ENCODE data around the gene TMEM59L.

Gene TMEM59L

DNA sequence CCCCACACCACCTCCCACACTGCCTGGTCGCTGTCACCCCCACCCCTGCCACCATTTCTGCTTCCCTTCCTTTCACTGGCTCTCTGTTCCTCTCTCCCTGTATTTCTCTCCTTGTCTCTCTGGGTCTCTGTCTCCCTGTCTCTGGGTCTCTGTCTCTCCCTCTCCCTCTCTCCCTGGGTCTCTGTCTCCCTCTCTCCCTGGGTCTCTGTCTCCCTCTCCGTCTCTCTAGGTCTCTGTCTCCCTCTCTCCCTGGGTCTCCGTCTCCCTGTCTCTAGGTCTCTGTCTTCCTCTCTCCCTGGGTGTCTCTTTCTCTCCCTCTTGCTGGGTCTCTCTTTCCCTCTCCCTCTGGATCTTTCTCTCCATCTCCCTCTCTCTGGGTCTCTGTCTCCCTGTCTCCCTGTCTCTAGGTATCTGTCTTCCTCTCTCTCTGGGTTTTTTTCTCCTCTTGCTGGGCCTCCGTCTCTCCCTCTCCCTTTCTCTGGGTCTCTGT, 45.7 kb downstream of the TMEM59L start:
- DNase-seq (ENCODE audit: low spot score) = no peak

DNA sequence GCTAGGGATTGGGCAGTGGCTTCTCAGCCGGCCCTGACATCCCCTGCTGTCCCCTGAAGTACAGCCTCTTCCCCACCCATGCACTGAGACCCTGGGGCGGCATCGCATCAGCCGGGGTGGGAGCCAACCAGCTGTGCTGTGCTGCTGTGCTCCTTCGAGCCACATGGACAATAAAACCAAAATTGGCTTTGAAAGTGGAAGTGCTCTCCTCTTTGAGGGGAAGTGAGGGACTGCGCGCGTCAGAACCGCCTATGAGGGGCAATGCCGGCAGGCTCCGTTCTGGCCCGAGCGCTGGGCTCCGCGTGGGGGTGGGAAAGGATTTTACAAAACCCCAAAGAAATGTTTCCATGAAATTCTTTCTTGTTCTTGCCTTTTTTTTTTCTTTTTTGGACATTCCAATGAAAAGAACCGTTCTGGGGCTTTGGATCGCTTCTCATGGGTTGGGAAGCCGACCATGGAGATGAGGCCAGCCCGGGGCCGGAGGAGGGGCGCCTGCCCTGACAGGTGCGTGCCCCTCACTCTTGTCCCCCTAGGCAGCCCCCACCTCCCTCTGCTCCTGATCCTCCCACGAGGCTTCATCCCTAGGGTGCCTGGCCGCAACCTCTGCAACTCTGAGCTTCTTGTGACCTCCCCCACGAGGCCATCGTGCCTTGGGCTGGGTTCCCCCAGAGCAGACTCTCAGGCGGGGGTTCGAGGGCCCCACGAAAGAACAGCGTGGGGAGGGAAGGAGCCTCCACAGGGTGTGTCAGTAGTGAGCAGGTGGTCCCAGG, 46.8 kb downstream of the TMEM59L start:
- DNase-seq (ENCODE audit: low spot score) = no peak

DNA sequence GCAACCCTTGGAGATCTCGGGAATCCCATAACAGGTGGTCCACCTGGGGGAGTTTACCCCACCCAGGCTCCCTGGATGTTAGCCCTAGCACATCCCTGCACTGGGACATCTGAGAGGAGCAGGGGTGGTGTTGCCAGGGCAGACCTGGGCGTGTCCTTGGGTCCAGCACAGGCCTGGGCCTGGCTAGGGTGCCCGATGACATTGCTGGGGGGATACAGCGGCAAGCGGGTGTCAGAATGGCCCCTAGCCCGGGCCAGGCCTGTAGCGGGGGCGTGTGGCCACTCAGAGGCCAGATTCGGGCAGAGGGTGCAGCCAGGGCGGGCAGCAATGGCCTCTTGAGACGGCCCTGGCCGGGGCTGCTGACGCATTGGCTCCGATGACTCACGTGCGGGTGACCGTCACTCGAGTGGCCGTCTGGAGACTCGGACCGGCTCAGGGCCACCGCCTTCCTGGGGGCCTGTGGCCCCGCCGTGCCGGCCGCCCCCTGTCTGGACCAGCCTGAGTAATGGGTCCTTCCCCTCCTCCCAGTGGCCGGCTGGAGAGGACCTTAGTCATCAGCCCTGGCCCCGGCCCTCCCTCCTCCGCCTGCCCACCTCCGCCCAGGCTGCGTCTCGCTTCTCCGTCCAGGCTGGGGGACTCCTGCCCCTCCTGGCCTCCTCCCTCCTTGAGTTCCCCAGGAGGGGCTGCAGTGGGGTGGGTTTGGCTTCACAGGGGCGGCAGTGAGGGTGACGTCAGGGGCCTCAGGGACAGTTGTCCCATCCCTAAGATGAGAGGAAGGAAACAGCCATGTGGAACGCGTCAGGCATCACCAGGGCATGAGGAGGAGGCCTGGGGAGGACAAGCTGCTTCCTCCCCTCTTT, 47.6 kb downstream of the TMEM59L start:
- no peak for DNase-seq (ENCODE audit: low spot score)

DNA sequence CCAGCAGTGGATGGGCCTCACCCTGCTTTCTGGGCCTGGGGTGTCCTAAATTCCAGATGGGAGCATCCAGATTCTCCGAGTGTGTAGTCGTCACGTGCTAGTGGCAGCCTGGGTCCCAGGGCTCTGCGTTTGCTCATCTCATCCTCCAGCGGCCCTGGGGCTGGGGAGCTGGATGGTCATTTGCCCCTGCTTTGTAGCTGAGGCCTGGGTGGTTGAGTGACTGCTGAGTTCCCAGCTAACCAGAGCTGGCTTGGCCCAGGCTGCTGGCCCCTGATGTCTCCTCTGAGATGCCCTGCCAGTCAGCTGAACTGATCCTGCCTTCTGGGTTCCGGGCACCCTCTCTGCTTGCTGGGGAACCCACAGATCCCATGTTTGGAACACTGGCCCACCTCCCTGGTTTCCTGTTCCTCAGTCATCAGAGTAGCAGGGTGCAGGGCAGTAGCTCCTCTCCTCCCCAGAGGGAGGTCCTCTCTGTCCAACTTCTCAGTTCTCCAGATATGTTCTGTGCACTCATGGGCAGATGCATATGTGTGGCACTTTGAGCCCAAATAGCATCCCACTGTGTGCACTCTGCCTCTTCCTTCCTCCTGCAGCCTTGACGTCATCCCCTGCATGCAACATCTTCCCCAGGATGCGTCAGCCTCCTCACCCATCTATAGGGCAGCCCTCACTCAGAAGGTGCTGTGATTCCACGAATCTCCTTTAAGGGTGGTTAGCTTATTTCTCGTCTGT, 48.4 kb downstream of the TMEM59L start:
- DNase-seq (ENCODE audit: low spot score) = no peak

DNA sequence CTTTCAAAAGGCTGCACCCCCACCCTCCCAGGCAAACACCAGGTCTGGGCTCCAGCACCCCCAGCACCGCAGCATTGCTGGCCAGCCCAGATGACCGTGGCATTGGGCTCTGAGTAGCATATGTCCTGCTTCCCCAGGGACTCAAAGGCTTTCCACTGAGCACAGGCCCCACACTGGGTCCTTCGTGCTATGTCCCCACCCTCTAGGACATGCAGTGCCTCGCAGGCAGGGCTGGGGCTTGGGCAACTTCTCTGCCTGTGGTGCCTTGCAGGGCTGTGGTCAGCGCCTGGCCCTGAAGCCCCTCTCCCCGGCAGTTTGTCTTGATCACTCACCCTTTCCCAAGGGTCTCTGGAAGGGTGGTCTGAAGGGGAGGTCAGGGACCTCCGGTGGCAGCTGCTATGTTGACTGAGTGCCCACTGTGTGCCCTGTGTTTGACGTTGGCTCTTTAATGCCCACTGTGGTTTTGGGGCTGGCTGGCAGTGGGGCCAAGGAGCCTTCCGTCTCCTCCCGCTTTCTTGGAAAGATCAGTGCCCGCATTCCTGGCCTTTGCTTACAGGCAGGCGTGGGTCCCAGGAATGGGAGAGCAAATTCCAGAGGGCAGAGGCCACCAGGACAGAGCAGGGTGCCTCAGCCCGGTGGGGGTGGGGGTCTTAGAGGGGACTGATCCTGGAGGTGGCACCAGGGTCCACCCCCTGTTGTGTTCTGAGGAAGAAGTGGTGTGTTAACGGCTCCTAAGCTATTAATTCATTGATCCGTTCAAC, 50.5 kb downstream of the TMEM59L start:
- DNase-seq (ENCODE audit: low spot score) = no peak

DNA sequence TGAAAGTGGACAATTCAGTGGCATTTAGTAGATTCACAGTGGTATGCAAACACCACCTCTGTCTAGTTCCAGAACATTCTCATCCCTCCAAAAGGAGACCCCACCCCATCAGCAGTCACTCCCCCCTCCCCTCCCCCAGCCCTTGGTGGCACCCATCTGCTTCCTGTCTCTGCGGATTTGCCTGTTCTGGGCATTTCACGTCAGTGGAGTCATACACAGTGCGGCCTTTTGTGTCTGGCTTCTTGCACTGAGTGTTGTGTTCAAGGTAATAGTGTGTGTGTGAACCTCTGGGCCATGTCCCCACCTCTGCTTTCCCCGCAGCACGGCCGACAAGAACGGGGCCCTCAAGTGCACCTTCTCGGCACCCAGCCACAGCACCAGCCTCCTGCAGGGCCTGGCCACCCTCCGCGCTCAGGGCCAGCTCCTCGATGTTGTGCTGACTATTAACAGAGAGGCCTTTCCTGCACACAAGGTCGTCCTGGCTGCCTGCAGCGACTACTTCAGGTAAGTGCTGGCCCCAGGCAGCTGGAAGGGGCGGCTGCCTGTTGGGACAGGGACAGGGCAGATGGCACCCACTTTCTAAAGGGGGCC, 51.4 kb downstream of the TMEM59L start:
- DNase-seq (ENCODE audit: low spot score) = no peak

DNA sequence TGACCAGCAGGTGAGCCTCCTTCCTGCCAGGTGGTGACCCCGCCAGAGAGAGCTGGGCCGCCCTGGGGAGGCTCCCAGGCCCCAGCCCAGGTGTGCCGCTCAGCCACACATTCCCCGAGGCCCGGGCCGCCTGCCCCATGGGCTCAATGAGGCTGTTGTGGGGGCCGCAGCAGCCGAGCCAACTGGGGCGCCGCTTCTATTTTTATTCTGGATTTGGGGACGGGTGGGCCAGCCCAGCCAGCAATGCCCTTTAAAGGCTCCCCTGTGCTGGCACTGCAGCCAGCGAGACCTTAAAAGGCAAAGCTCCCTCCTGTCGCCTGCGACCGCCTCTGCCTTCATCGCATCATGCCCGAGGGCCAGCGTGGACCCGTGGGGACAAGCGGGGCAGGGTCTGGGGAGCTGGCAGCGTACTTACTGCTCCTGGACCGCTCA, 53.1 kb downstream of the TMEM59L start:
- no peak for DNase-seq (ENCODE audit: low spot score)

DNA sequence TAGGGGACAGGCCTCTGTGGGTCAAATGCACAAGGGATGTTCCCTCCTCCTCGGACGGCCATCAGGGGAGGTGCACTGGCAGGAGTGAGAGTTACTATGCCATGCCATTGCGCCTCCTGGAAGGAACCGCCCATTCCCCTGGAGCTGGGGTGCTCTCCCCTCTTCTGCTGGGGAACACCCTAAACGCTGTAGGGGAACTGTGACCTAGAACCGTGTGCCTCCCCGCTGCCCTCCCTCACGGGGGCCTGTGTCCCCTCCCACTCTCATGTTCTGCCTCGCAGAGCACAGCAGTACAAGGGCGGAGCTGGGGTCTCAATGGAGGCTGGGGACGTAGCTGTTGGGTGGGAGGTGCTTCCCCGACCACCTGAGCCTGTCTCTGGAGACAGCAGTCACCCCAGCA, 53.6 kb downstream of the TMEM59L start:
- DNase-seq (ENCODE audit: low spot score) = no peak

DNA sequence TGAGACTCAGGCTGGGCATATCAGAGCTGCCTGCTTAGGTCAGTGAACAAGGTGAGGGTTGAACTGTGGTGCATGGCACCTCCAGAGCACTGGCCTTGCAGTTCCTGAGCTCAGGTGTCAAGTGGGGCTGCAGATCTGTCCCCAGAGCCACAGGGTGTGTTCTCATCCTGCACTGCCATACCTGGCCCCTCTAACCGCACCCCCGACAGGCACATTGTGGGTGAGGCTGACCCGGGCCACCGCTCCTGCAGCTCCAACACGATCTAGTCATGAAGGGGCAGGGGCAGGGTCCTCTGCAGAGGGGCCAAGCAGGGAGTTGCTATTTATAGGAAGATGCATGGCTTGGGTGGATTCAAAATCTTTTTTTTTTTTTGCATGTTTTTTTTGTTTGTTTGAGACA, 54.1 kb downstream of the TMEM59L start:
- no peak for DNase-seq (ENCODE audit: low spot score)

DNA sequence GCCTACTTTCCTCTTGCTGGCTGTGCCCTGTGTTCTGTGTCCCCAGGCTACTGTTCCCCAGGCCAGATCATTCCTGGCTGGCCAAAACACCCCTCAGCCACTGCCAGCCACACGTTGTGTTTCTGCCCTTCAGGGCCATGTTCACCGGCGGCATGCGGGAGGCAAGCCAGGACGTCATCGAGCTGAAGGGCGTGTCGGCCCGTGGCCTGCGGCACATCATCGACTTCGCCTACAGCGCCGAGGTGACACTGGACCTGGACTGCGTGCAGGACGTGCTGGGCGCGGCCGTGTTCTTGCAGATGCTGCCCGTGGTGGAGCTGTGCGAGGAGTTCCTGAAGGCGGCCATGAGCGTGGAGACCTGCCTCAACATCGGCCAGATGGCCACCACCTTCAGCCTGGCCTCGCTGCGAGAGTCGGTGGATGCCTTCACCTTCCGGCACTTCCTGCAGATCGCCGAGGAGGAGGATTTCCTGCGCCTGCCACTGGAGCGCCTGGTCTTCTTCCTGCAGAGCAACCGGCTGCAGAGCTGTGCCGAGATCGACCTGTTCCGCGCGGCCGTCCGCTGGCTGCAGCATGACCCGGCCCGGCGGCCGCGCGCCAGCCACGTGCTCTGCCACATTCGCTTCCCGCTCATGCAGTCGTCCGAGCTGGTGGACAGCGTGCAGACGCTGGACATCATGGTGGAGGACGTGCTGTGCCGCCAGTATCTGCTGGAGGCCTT, 55.0 kb downstream of the TMEM59L start:
- DNase-seq (ENCODE audit: low spot score) = no peak

DNA sequence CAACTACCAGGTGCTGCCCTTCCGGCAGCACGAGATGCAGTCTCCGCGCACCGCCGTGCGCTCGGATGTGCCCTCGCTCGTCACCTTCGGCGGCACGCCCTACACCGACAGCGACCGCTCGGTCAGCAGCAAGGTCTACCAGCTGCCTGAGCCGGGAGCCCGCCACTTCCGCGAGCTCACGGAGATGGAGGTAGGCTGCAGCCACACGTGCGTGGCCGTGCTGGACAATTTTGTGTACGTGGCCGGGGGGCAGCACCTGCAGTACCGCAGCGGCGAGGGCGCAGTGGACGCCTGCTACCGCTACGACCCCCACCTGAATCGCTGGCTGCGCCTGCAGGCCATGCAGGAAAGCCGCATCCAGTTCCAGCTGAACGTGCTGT, 55.6 kb downstream of the TMEM59L start:
- no peak for DNase-seq (ENCODE audit: low spot score)

DNA sequence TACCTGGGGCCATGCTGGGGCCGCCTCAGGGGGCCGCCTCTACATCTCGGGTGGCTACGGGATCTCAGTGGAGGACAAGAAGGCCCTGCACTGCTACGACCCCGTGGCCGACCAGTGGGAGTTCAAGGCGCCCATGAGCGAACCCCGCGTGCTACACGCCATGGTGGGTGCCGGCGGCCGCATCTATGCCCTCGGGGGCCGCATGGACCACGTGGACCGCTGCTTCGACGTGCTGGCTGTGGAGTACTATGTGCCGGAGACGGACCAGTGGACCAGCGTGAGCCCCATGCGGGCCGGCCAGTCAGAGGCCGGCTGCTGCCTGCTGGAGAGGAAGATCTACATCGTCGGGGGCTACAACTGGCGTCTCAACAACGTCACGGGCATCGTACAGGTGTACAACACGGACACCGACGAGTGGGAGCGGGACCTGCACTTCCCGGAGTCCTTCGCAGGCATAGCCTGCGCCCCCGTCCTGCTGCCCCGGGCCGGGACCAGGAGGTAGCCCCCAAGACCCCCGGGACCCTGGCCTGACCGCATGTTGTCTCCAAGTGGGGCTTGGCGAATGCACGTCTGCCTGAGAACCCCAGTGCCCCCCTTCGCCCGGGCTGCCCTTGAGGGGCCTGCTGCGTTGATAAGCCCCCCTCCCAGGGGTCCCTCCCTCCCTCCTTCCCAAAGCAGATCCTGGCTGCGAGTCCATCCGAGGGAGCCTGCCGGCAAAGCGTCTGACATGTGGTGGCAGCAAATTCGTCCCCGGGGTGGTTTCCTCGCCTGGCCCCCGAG, 56.3 kb downstream of the TMEM59L start:
- no peak for DNase-seq (ENCODE audit: low spot score)

DNA sequence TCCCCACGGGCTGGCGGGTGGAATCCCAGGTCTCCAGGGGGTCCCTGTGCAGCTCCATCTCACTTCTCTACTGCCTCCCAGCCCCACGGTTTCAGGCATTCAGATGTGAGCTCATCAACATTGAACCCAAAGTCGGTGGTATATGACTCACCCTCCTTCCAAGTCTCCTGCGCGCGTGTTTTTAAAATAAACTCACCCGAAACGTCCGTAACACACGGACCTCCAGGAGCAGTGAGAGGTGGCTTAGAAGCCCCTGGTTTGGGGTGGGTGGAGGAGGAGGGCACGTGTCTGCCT, 56.8 kb downstream of the TMEM59L start:
- DNase-seq (ENCODE audit: low spot score) = no peak

DNA sequence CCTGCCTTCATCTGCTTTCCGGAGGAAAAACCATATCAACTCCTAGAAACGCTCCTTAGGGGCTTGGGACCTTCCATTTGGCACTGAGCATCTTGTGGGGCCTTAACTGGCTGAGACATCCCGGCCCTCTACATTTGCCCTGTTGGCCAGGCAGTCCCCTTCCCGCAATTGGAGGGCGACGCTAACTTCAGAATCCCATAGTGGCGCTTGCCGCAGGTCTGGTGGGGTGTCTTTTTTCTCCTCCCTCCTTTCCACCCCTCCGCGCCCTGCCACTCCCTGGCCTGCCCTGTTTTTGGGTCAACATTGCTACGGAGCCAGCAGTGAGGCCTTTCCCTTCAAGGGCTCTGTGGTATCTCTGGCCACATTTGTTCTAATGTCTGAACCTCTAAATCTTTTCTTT, 57.2 kb downstream of the TMEM59L start:
- DNase-seq (ENCODE audit: low spot score) = no peak

DNA sequence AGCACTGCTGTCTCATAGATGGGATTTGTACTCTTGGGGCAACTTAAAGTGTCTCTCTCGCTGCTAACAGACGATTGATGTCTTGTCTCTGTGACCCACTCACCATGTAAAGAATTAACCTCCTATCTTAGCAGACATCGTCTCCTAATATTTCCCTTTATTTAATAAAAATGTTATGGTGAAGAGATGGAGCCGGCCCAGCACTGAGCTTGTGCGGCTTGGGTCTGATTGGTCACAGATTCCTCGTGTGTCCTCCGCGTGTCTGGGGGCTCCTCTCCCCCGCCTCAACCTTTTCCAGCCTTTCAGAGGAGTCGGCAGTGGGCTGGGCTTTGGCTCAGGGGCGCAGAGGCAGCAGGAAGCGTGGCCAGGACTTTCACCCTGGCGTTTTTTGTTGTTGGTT, 57.6 kb downstream of the TMEM59L start:
- DNase-seq (ENCODE audit: low spot score) = no peak
